ENCODE measurements around the gene CRP. TPM values are rescaled to one million over a fixed set of nuclear protein-coding genes. Genes with fewer than 3 reads are reported as not detected.

CRP gene
- total RNA-seq, 4 donors from 2014 or later, result 13.2 TPM; not detected in 3

DNA sequence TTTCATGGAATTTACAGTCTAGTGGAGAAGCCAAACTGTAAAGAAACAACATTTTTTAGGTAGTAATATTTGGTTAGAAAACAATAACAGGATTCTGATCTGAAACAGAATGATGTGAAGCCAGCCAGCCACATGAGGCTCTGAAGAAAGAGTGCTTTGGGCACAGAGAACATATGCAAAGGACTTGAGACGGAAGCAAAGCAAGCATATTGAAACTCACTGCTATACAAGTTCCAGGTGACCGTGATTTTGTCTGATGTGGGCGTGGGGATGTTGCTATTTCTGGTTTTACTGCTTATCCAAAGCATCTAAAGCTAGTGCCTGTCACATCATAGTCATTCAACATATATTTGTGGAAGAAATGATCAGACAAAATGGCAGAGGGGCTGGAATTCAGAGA is 14.7 kb downstream of the CRP start:
- WGBS, result 67% methylated on average over 3 of the region's 3 CpGs
- TF ChIP-seq EP300 (IDR thresholded peaks at IDR 0.05) (no peak), POLR2AphosphoS5 (IDR thresholded peaks at IDR 0.05) (no peak), POLR2A (IDR thresholded peaks at IDR 0.05) (no peak)
- TF ChIP-seq, protein P1, sequence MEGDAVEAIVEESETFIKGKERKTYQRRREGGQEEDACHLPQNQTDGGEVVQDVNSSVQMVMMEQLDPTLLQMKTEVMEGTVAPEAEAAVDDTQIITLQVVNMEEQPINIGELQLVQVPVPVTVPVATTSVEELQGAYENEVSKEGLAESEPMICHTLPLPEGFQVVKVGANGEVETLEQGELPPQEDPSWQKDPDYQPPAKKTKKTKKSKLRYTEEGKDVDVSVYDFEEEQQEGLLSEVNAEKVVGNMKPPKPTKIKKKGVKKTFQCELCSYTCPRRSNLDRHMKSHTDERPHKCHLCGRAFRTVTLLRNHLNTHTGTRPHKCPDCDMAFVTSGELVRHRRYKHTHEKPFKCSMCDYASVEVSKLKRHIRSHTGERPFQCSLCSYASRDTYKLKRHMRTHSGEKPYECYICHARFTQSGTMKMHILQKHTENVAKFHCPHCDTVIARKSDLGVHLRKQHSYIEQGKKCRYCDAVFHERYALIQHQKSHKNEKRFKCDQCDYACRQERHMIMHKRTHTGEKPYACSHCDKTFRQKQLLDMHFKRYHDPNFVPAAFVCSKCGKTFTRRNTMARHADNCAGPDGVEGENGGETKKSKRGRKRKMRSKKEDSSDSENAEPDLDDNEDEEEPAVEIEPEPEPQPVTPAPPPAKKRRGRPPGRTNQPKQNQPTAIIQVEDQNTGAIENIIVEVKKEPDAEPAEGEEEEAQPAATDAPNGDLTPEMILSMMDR (IDR thresholded peaks at IDR 0.05), result no peak
- no peaks in the 10 kb centered on the region for H3K27me3 ChIP-seq
- no peak overlapping the region for H3K27ac ChIP-seq
- H3K4me1 ChIP-seq, result no peaks in the 10 kb centered on the region
- H3K4me3 ChIP-seq, result no peak overlapping the region
- H3K9me3 ChIP-seq, result no peaks in the 10 kb centered on the region
- H3K36me3 ChIP-seq, result no peaks in the 10 kb centered on the region
- no peak for DNase-seq (ENCODE audit: low spot score in 2 of 2)

DNA sequence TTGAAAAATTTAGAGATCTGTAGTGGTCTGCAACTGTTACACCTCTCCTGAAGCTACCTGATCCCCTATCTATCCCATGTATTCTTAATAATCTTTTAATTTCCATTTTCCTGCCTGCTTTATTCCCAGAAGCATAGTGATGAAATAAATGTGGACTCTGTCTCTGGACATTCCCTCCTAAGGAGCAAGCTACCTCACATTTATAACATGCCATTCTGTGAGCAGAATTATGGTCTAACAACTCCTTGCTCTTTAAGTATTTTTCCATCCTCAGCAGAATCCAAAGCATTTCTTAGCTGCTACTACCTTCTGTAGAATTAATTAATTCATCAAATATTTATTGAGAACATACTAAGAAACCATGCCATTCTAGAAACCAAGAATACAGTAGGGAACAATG is 15.1 kb downstream of the CRP start:
- H3K9me3 ChIP-seq, result no peaks in the 10 kb centered on the region
- H3K36me3 ChIP-seq, result no peaks in the 10 kb centered on the region
- H3K27ac ChIP-seq, result no peak overlapping the region
- no peak for DNase-seq (ENCODE audit: low spot score in 2 of 2)
- TF ChIP-seq EP300 (IDR thresholded peaks at IDR 0.05) (no peak), POLR2AphosphoS5 (IDR thresholded peaks at IDR 0.05) (no peak), POLR2A (IDR thresholded peaks at IDR 0.05) (no peak)
- TF ChIP-seq, protein P1 (IDR thresholded peaks at IDR 0.05), result no peak
- H3K4me3 ChIP-seq, result no peak overlapping the region
- no peaks in the 10 kb centered on the region for H3K27me3 ChIP-seq
- H3K4me1 ChIP-seq, result no peaks in the 10 kb centered on the region

DNA sequence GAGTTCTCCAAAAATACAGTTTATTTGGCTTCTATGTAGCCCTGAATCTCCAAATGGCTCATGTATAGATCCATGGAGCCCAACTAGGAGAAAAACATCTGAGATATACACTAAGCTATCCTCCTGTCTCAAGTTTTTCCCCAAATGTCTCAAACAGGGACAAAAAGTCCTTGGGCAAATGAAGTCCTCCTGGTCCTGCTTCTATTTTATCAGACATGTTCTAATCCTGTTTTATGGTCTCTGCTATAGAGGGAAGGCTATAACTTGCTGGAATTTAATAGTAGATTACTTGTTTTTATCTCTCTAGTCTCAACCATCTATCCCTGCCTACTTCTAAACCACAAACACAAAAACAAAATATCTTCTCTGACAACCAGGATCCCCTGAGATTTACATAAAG is 26.9 kb downstream of the CRP start:
- H3K4me3 ChIP-seq, result no peak overlapping the region
- TF ChIP-seq POLR2A (IDR thresholded peaks at IDR 0.05) (no peak), POLR2AphosphoS5 (IDR thresholded peaks at IDR 0.05) (no peak), EP300 (IDR thresholded peaks at IDR 0.05) (no peak)
- TF ChIP-seq, protein P1 (IDR thresholded peaks at IDR 0.05), result no peak
- no peak overlapping the region for H3K27ac ChIP-seq
- H3K9me3 ChIP-seq, result no peaks in the 10 kb centered on the region
- H3K4me1 ChIP-seq, result no peaks in the 10 kb centered on the region
- H3K36me3 ChIP-seq, result no peaks in the 10 kb centered on the region
- H3K27me3 ChIP-seq, result peaks cover 3% of the 10 kb centered on the region
- no peak for DNase-seq (ENCODE audit: low spot score in 2 of 2)

DNA sequence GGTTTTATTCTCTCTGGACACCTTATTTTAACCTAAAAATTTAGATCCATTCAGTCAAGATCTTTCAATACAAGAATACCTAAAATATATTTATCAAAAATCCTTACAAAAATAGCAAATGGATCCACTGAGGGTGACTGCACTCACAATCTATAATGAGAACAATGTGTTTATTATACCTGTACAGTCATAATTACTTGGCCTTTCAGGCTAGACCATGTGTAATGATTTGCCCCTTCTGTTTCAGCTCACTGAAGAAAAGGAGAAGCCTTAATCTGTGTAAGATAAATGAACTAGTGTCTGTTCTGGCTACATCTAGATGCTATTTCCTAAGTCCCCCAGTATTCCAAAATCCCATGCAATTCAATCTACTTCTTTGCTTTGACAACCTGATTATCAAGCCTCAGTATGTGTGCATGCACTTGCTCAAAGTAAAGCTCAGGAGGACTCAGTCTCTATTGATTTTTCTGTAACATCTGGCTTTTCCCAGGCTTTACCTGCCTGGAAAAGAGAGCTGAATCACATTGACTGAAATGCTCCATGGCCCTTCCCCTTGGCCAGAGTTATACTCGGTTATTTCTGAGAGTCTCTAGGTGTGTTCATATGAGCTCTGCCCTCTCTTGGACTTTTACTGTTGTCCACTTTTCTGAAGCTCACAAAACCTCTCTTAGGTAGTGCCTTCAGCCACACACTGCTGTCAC is 27.6 kb downstream of the CRP start:
- TF ChIP-seq, protein P1 (IDR thresholded peaks at IDR 0.05), result no peak
- TF ChIP-seq EP300 (IDR thresholded peaks at IDR 0.05) (no peak), POLR2A (IDR thresholded peaks at IDR 0.05) (no peak), POLR2AphosphoS5 (IDR thresholded peaks at IDR 0.05) (no peak)
- no peak for DNase-seq (ENCODE audit: low spot score in 2 of 2)
- H3K36me3 ChIP-seq, result no peaks in the 10 kb centered on the region
- H3K9me3 ChIP-seq, result no peaks in the 10 kb centered on the region
- no peaks in the 10 kb centered on the region for H3K27me3 ChIP-seq
- WGBS, result 89% methylated on average over 1 of the region's 1 CpG
- H3K4me1 ChIP-seq, result no peaks in the 10 kb centered on the region
- H3K27ac ChIP-seq, result no peak overlapping the region
- H3K4me3 ChIP-seq, result no peak overlapping the region

DNA sequence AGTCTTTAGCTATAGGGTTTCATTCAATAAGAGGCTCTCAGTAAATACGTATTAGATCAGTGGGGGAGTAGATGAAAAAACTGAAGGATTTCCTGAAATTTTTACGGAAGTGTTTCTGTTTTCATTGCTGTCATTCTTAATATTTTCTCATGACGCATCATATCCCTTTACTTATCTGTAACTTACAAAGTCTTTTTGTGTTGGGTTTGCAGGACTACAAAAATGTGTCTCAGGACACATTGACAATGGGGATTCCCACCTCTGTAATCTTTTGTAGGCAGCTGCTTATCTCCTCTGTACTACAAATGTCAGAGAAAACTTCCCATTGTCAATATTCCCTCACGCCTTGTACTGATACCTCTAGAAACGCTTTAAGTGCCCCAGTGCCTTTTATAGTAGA is 35.5 kb downstream of the CRP start:
- H3K27me3 ChIP-seq, result no peaks in the 10 kb centered on the region
- no CpG with 5 or more reads among the region's 5 CpGs for WGBS
- no peak for DNase-seq (ENCODE audit: low spot score in 2 of 2)

More for the DNA sequence above, 35.5 kb downstream of the CRP start:
- Histone ChIP-seq H3K4me1 (no peaks in the 10 kb centered on the region), H3K27ac (no peak overlapping the region), H3K4me3 (no peak overlapping the region), H3K36me3 (no peaks in the 10 kb centered on the region), H3K9me3 (no peaks in the 10 kb centered on the region)
- TF ChIP-seq POLR2A (IDR thresholded peaks at IDR 0.05) (no peak), POLR2AphosphoS5 (IDR thresholded peaks at IDR 0.05) (no peak), EP300 (IDR thresholded peaks at IDR 0.05) (no peak)
- TF ChIP-seq, protein P1 (IDR thresholded peaks at IDR 0.05), result no peak

All from suprapubic skin (tissue), 4 donors.